ENCODE results near the gene C6.

The C6 gene

GRCh38 chr5:41094871-41095270, 118.5 kb downstream of the C6 start:
- TF ChIP-seq CTCF (IDR thresholded peaks at IDR 0.05; ENCODE audit: low read depth, low read length): no peak
- DNase-seq: no peak
- no peaks in the 10 kb centered on the region for H3K36me3 ChIP-seq
- H3K9me3 ChIP-seq (ENCODE audit: severe bottlenecking): no peaks in the 10 kb centered on the region
- H3K27me3 ChIP-seq (ENCODE audit: insufficient read depth, low read depth, severe bottlenecking): no peaks in the 10 kb centered on the region
- no peak overlapping the region for H3K27ac ChIP-seq
- no peak overlapping the region for H3K4me3 ChIP-seq (ENCODE audit: low read depth, low read length)

- no peaks in the 10 kb centered on the region for H3K36me3 ChIP-seq
- H3K27me3 ChIP-seq (ENCODE audit: insufficient read depth, low read depth, severe bottlenecking): no peaks in the 10 kb centered on the region
- no peak overlapping the region for H3K4me3 ChIP-seq (ENCODE audit: low read depth, low read length)
- no peaks in the 10 kb centered on the region for H3K9me3 ChIP-seq (ENCODE audit: severe bottlenecking)
- DNase-seq: no peak
- no peak for TF ChIP-seq CTCF (IDR thresholded peaks at IDR 0.05; ENCODE audit: low read depth, low read length)
- H3K27ac ChIP-seq: no peak overlapping the region
These were observed 119.5 kb downstream of the C6 start for GRCh38 chr5:41093803-41094202.

Data from WERI-Rb-1 (cell line).